T-helper 1 cell treated with Interleukin-12 subunit alpha and Interleukin-12 subunit beta and Interleukin-4 antibody, amounts not matched to agents 30 μg/mL and 1 μg/mL, for 36 hours (primary cell): ENCODE results near the gene MYOZ1.
A peak's percentile ranks its signal among the peaks of the same experiment; 100 is the strongest.
"Not testable (repeated sequence)": the region's sequence is repeated elsewhere in the genome, so short reads cannot be mapped to it uniquely, and the experiment has no call there.

Source experiments
- H3K27ac Mint-ChIP-seq: one replicate; pipeline ENCODE4 v1.8.0; 2021; ENCODE audit warnings: mild to moderate bottlenecking, mixed read lengths
- H3K27me3 Mint-ChIP-seq: one replicate; pipeline ENCODE4 v1.8.0; 2021; ENCODE audit warnings: low read depth, mixed read lengths
- H3K36me3 Mint-ChIP-seq: one replicate; pipeline ENCODE4 v1.8.0; 2021; ENCODE audit warnings: low read depth, mixed read lengths
- H3K4me1 Mint-ChIP-seq: one replicate; pipeline ENCODE4 v1.8.0; 2021; ENCODE audit warnings: low read depth, mixed read lengths
- H3K4me3 Mint-ChIP-seq: one replicate; pipeline ENCODE4 v1.8.0; 2021; ENCODE audit warnings: mild to moderate bottlenecking, moderate library complexity, mixed read lengths
- H3K9me3 Mint-ChIP-seq: one replicate; pipeline ENCODE4 v1.8.0; 2021; ENCODE audit warnings: mixed read lengths

Gene MYOZ1

GRCh38 chr10:73634421-73634820 is 6.9 kb downstream of the MYOZ1 start:
- H3K4me3 Mint-ChIP-seq, result no peak overlapping the region
- H3K27me3 Mint-ChIP-seq, result peaks cover 3% of the 10 kb centered on the region
- H3K27ac Mint-ChIP-seq, result no peak overlapping the region
- no peaks in the 10 kb centered on the region for H3K4me1 Mint-ChIP-seq
- H3K36me3 Mint-ChIP-seq, result no peaks in the 10 kb centered on the region
- no peaks in the 10 kb centered on the region for H3K9me3 Mint-ChIP-seq

- Mint-ChIP-seq H3K27me3 (no peaks in the 10 kb centered on the region), H3K4me3 (no peak overlapping the region), H3K36me3 (peaks cover 3% of the 10 kb centered on the region), H3K4me1 (peaks cover 7% of the 10 kb centered on the region), H3K9me3 (no peaks in the 10 kb centered on the region), H3K27ac (no peak overlapping the region)
Observed at GRCh38 chr10:73629165-73629564, 12.1 kb downstream of the MYOZ1 start.

GRCh38 chr10:73628405-73628804 is 12.9 kb downstream of the MYOZ1 start:
- Mint-ChIP-seq H3K36me3 (peaks cover 3% of the 10 kb centered on the region), H3K9me3 (no peaks in the 10 kb centered on the region), H3K4me1 (peaks cover 7% of the 10 kb centered on the region), H3K27me3 (no peaks in the 10 kb centered on the region), H3K4me3 (no peak overlapping the region), H3K27ac (no peak overlapping the region)

- H3K4me3 Mint-ChIP-seq, result peak overlapping the region; percentile 99
- no peaks in the 10 kb centered on the region for H3K27me3 Mint-ChIP-seq
Observed at GRCh38 chr10:73627300-73627699, 14.0 kb downstream of the MYOZ1 start.

GRCh38 chr10:73625884-73626752 is 15.2 kb downstream of the MYOZ1 start:
- peaks cover 7% of the 10 kb centered on the region for H3K4me1 Mint-ChIP-seq
- H3K27me3 Mint-ChIP-seq, result no peaks in the 10 kb centered on the region
- H3K27ac Mint-ChIP-seq, result peak overlapping the region; percentile 98
- peaks cover 3% of the 10 kb centered on the region for H3K36me3 Mint-ChIP-seq
- H3K9me3 Mint-ChIP-seq, result no peaks in the 10 kb centered on the region
- peak overlapping the region; percentile 99 for H3K4me3 Mint-ChIP-seq

More at GRCh38 chr10:73627300-73627699, 14.0 kb downstream of the MYOZ1 start:
- Mint-ChIP-seq H3K4me1 (peaks cover 7% of the 10 kb centered on the region), H3K27ac (no peak overlapping the region), H3K36me3 (peaks cover 3% of the 10 kb centered on the region), H3K9me3 (no peaks in the 10 kb centered on the region)

DNA sequence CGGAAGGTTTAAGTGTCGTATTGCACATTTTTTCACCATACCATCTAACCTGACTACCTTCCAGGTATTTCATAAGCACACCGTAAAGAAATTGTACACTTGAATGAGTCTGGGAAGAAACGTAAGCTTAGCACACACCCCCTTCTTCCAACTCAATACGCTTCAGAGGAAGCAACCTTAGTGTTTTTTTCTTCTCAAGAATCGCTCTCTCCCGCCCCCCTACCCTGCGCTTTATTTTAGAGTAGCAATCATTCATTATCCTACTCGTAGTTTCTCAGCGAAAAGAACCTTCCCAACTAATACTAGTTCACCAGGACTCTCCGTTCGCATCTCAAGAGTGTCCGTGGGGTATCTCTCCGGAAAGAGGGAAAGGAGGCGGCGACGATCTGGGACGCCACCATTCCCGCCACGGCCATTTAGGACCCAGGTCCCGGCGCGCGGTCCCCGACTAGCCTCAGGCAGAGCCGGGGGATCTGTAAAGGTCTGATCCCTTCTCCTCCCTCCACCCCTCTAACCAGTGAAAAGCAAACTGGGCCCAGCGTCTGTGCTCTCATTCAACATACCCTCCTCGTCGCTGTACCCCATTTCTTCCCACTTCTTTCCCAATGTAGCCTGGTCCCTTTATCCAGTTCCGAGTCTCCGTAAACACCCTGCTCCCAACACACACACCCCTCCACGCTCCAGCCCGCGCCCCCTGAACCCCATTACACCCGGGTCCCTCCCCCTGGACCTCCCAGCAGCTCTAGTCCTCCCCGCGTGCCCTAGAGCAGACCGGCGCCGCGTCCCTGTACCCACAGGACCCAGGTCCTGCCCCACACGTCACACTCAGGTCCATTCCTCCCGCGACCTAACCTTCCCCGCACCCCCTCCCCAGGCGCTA is 16.0 kb downstream of the MYOZ1 start:
- peak overlapping the region; percentile 81 for H3K27ac Mint-ChIP-seq
- H3K9me3 Mint-ChIP-seq, result no peaks in the 10 kb centered on the region
- peaks cover 3% of the 10 kb centered on the region for H3K36me3 Mint-ChIP-seq
- peaks cover 7% of the 10 kb centered on the region for H3K4me1 Mint-ChIP-seq
- H3K27me3 Mint-ChIP-seq, result no peaks in the 10 kb centered on the region
- peak overlapping the region; percentile 99 for H3K4me3 Mint-ChIP-seq

DNA sequence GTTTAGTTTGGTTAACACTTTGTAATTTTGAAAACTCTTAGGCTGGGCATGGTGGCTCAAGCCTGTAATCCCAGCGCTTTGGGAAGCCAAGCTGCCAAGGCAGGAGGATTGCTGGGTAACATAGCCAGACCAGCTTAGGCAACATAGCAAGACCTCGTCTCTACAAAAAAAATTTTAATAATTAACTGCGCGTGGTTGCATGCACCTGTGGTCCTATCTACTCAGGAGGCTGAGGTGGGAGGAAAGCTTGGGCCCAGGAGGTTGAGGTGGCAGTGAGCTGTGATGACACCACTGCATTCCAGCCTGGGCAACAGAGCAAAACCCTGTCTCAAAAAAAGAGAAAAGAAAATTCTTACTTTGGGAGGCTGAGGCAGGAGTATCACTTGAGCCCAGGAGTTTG is 18.2 kb downstream of the MYOZ1 start:
- Mint-ChIP-seq H3K27ac (no peak overlapping the region), H3K4me3 (no peak overlapping the region), H3K4me1 (peaks cover 7% of the 10 kb centered on the region), H3K36me3 (peaks cover 3% of the 10 kb centered on the region), H3K27me3 (no peaks in the 10 kb centered on the region), H3K9me3 (no peaks in the 10 kb centered on the region)

GRCh38 chr10:73620974-73621373 is 20.3 kb downstream of the MYOZ1 start:
- H3K4me3 Mint-ChIP-seq, H3K36me3 Mint-ChIP-seq, H3K9me3 Mint-ChIP-seq, H3K27ac Mint-ChIP-seq, H3K27me3 Mint-ChIP-seq, H3K4me1 Mint-ChIP-seq: not testable (repeated sequence)

GRCh38 chr10:73617143-73617542 is 24.1 kb downstream of the MYOZ1 start:
- H3K27ac Mint-ChIP-seq, result not testable (repeated sequence)

DNA sequence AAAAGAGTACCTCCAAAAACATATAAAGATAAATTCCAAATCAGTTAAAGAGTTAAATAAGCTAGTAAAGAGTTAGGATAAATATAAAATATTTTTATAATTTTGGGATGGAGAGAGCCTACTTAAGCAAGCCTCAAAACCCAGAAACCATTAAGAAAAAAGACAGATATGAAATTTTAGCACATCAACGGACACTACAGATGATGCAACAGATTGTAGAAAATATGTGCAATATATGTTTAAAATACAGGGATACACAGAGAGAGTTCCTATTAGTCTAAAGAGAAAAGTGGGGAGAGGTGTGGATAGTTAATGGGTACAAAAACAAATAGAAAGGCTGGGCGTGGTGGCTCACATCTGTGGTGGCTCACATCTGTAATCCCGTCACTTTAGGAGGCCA is 26.6 kb downstream of the MYOZ1 start:
- H3K36me3 Mint-ChIP-seq, result no peaks in the 10 kb centered on the region
- no peak overlapping the region for H3K27ac Mint-ChIP-seq
- no peak overlapping the region for H3K4me3 Mint-ChIP-seq
- H3K9me3 Mint-ChIP-seq, result no peaks in the 10 kb centered on the region
- no peaks in the 10 kb centered on the region for H3K4me1 Mint-ChIP-seq
- H3K27me3 Mint-ChIP-seq, result no peaks in the 10 kb centered on the region

More at GRCh38 chr10:73617143-73617542, 24.1 kb downstream of the MYOZ1 start:
- not testable (repeated sequence) for H3K9me3 Mint-ChIP-seq, H3K27me3 Mint-ChIP-seq, H3K36me3 Mint-ChIP-seq, H3K4me3 Mint-ChIP-seq, H3K4me1 Mint-ChIP-seq

- H3K36me3 Mint-ChIP-seq, result no peaks in the 10 kb centered on the region
- H3K9me3 Mint-ChIP-seq, result no peaks in the 10 kb centered on the region
- H3K27me3 Mint-ChIP-seq, result no peaks in the 10 kb centered on the region
- no peaks in the 10 kb centered on the region for H3K4me1 Mint-ChIP-seq
- no peak overlapping the region for H3K27ac Mint-ChIP-seq
- no peak overlapping the region for H3K4me3 Mint-ChIP-seq
Observed at GRCh38 chr10:73609116-73609515, 32.2 kb downstream of the MYOZ1 start.

GRCh38 chr10:73601486-73601921 is 39.8 kb downstream of the MYOZ1 start:
- no peak overlapping the region for H3K4me3 Mint-ChIP-seq
- peaks cover 3% of the 10 kb centered on the region for H3K4me1 Mint-ChIP-seq
- H3K27ac Mint-ChIP-seq, result no peak overlapping the region
- H3K9me3 Mint-ChIP-seq, result no peaks in the 10 kb centered on the region
- no peaks in the 10 kb centered on the region for H3K36me3 Mint-ChIP-seq
- no peaks in the 10 kb centered on the region for H3K27me3 Mint-ChIP-seq

DNA sequence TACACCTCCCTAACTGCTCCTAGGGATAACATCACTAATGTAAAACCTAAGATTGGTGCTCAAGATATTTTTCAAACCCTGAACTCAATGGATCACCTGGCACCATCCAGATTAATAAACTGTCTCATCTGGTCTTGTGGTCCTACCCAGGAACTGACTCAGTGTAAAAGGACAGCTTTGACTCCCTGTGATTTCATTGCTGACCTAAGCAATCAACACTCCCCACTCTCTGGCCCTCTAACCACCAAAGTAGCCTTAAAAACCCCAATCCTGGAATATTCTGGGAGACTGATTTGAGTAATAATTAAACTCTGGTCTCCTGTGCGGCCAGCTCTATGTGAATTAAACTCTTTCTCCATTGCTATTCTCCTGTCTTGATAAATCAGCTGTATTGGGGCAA is 43.9 kb downstream of the MYOZ1 start:
- Mint-ChIP-seq H3K27ac (no peak overlapping the region), H3K9me3 (no peaks in the 10 kb centered on the region), H3K4me1 (peaks cover 4% of the 10 kb centered on the region)

GRCh38 chr10:73593812-73594211 is 47.5 kb downstream of the MYOZ1 start:
- Mint-ChIP-seq H3K4me1 (peaks cover 19% of the 10 kb centered on the region), H3K4me3 (no peak overlapping the region), H3K27me3 (no peaks in the 10 kb centered on the region), H3K27ac (no peak overlapping the region), H3K36me3 (no peaks in the 10 kb centered on the region), H3K9me3 (no peaks in the 10 kb centered on the region)

More for the DNA sequence above, 43.9 kb downstream of the MYOZ1 start:
- Mint-ChIP-seq H3K36me3 (no peaks in the 10 kb centered on the region), H3K4me3 (no peak overlapping the region), H3K27me3 (no peaks in the 10 kb centered on the region)

GRCh38 chr10:73593110-73593509 is 48.2 kb downstream of the MYOZ1 start:
- Mint-ChIP-seq H3K36me3 (no peaks in the 10 kb centered on the region), H3K27me3 (no peaks in the 10 kb centered on the region), H3K9me3 (no peaks in the 10 kb centered on the region), H3K4me1 (peaks cover 19% of the 10 kb centered on the region), H3K27ac (no peak overlapping the region), H3K4me3 (no peak overlapping the region)
